Lung (tissue), 12 donors: ENCODE measurements around the gene POLE4. TPM values are rescaled to one million over a fixed set of nuclear protein-coding genes. Genes with fewer than 3 reads are reported as not detected.

ENCODE experiments used
- ATAC-seq: fragments of 200-7000 bp; cut with Tn5 transposase; one replicate; pipeline ENCODE4 v1.9.1; 2020; ENCODE audit warnings: moderate number of reproducible peaks; ENCODE audit not compliant: insufficient read depth, low FRiP score
- DNase-seq, 3 donors: peaks; one replicate each; pipeline ENCODE4 v3.0.0-alpha.2; 2013 to 2017
- H3K27ac ChIP-seq, 2 donors: one replicate each; pipeline ENCODE4 v1.5.1; 2013; ENCODE audit warnings: mild to moderate bottlenecking in 2 of 2, moderate library complexity in 2 of 2, control low read depth in 1 of 2, inconsistent platforms in 1 of 2, low read depth in 1 of 2, low read length in 1 of 2
- H3K27me3 ChIP-seq, 3 donors: one replicate each; pipeline ENCODE4 v1.5.1; 2013; ENCODE audit warnings: low read length in 2 of 3; ENCODE audit not compliant: control insufficient read depth in 3 of 3, insufficient read depth in 3 of 3
- H3K36me3 ChIP-seq, 4 donors: one replicate each; pipeline ENCODE4 v1.5.1; 2013; ENCODE audit warnings: low read length in 4 of 4, mild to moderate bottlenecking in 1 of 4, moderate library complexity in 1 of 4; ENCODE audit not compliant: control insufficient read depth in 4 of 4, insufficient read depth in 4 of 4
- H3K4me1 ChIP-seq, 5 donors: one replicate each; pipeline ENCODE4 v1.5.1; 2013; ENCODE audit warnings: low read length in 5 of 5, mild to moderate bottlenecking in 2 of 5, moderate library complexity in 1 of 5; ENCODE audit not compliant: control insufficient read depth in 5 of 5, insufficient read depth in 5 of 5
- H3K4me3 ChIP-seq: one replicate; pipeline ENCODE4 v1.5.1; 2013; ENCODE audit warnings: mild to moderate bottlenecking, control low read depth, moderate library complexity
- H3K9ac ChIP-seq, 2 donors: one replicate each; pipeline ENCODE4 v1.5.1; 2013; ENCODE audit warnings: low read length in 2 of 2, control low read depth in 1 of 2; ENCODE audit not compliant: insufficient read depth in 1 of 2
- H3K9me3 ChIP-seq, 4 donors: one replicate each; pipeline ENCODE4 v1.5.1; 2013; ENCODE audit warnings: low read length in 3 of 4, mild to moderate bottlenecking in 1 of 4, moderate library complexity in 1 of 4; ENCODE audit not compliant: control insufficient read depth in 4 of 4, insufficient read depth in 3 of 4
- WGBS, 2 donors: extraction: QIAGEN DNeasy Blood & Tissue Kit; methylation state at CpG; one replicate each; pipeline ENCODE4 v1.1.7; 2013; 5-methylcytosine and 5-hydroxymethylcytosine counted together
- polyA plus RNA-seq, 2 donors: library from polyadenylated mRNA; stranded (reverse); fragments of 200-250 nt; gene quantifications; one replicate each; pipeline ENCODE4 v1.2.1, GENCODE V29; 2013
- total RNA-seq, 2 donors: library from RNA; depleted of rRNA in 1 of 2; stranded (reverse); fragments of >200 nt in 1 of 2; gene quantifications; one replicate each; pipeline ENCODE4 v1.2.1, GENCODE V29; 2014 to 2021
- TF ChIP-seq, protein P1 (sequence below): IDR thresholded peaks from 2 replicates; pipeline ENCODE4 v1.5.1; 2012; ENCODE audit warnings: mild to moderate bottlenecking; ENCODE audit errors: control extremely low read depth, extremely low read depth
- donor health status: control.
- donor health status: control.
- donor health status: Bipolar disorder and iron deficiency.
- donor health status: healthy.
- donor health status: DM: yes; HTN: yes; CAD: no.

POLE4 gene
- total and polyA plus RNA-seq, 4 donors, result 18.7 to 87.9 (median 57.6) TPM

DNA sequence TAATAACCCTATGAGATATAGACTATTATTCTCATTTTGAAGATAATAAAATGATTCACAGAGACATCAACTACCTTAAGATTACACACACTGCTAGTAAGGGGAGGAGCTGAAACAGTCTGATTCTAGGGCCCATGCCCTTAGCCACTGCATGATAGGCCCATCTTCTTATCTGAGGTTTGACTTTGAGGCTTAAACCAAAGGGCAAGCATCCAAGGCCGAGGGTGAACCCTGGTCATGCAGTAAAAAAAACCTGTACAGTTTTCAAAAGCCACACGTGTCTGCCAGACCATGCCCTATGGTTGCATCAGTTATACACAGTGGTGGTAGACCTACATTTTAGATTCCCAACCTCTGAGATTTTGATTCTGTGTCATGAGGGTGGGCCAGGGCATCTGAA, 44.8 kb downstream of the POLE4 start:
- 79 to 87% methylated on average over 2 of the region's 2 CpGs for WGBS, 2 donors
- H3K4me1 ChIP-seq, result no peaks in the 10 kb centered on the region
- no peak overlapping the region for H3K9ac ChIP-seq
- no peak overlapping the region for H3K4me3 ChIP-seq
- TF ChIP-seq, protein P1, sequence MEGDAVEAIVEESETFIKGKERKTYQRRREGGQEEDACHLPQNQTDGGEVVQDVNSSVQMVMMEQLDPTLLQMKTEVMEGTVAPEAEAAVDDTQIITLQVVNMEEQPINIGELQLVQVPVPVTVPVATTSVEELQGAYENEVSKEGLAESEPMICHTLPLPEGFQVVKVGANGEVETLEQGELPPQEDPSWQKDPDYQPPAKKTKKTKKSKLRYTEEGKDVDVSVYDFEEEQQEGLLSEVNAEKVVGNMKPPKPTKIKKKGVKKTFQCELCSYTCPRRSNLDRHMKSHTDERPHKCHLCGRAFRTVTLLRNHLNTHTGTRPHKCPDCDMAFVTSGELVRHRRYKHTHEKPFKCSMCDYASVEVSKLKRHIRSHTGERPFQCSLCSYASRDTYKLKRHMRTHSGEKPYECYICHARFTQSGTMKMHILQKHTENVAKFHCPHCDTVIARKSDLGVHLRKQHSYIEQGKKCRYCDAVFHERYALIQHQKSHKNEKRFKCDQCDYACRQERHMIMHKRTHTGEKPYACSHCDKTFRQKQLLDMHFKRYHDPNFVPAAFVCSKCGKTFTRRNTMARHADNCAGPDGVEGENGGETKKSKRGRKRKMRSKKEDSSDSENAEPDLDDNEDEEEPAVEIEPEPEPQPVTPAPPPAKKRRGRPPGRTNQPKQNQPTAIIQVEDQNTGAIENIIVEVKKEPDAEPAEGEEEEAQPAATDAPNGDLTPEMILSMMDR, result no peak
- ATAC-seq (no peak), DNase-seq (no peak)
- H3K9me3 ChIP-seq, result peaks cover 0 to 4% (median 0%) of the 10 kb centered on the region in 4 donors
- H3K27ac ChIP-seq, result no peak overlapping the region
- H3K27me3 ChIP-seq, result no peaks in the 10 kb centered on the region
- H3K36me3 ChIP-seq, result no peaks in the 10 kb centered on the region

DNA sequence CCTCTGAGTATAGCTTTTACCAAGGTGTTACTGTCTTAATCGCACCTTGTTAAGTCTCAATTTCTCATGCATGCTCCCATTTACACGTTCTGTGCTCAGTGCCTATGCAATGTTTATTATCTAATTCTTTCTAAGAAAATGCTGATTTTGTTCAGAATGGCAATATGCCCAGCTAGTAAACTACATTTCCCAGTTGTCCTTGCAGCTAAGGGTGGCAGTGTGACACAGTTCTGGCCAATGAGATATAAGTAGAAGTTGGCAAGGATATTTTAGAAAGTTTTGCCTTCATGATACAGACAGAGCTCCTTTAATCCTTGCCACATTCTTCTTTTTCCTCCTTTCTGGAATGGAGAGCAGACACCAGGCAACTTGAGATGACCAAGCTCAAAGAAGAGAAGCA, 45.3 kb downstream of the POLE4 start:
- no peak overlapping the region for H3K4me3 ChIP-seq
- no peak overlapping the region for H3K27ac ChIP-seq
- ATAC-seq, result no peak
- WGBS, 2 donors, result 79 to 85% methylated on average over 2 of the region's 2 CpGs
- no peaks in the 10 kb centered on the region for H3K36me3 ChIP-seq
- no peaks in the 10 kb centered on the region for H3K27me3 ChIP-seq
- peaks cover 0 to 2% (median 0%) of the 10 kb centered on the region in 4 donors for H3K9me3 ChIP-seq
- TF ChIP-seq, protein P1, result no peak
- no peak overlapping the region for H3K9ac ChIP-seq
- H3K4me1 ChIP-seq, result no peaks in the 10 kb centered on the region
- peak in 1 of 3 donors; percentile 18 for DNase-seq

DNA sequence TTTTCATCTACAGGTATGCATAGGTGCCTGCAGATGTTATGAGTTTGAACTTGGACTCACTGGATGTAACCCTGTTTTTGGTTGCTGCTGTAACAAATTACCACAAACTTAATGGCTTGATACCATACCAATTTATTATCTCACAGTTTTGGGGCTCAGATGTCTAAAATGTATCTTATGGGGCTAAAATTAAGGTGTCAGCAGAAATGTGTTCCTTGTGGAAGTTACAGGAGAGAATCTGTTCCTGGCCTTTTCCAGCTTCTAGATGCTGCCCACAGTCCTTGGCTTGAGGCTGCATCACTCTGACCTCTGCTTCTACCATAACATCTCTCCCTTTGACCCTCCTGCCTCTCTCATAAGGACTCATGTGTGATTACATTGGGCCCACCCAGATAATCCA, 47.6 kb downstream of the POLE4 start:
- H3K4me3 ChIP-seq, result no peak overlapping the region
- H3K27ac ChIP-seq, result no peak overlapping the region
- no peaks in the 10 kb centered on the region for H3K27me3 ChIP-seq
- ATAC-seq, result no peak
- no peak overlapping the region for H3K9ac ChIP-seq
- no peaks in the 10 kb centered on the region for H3K4me1 ChIP-seq
- TF ChIP-seq, protein P1, result no peak
- H3K9me3 ChIP-seq, result no peaks in the 10 kb centered on the region
- DNase-seq, result no peak
- no peaks in the 10 kb centered on the region for H3K36me3 ChIP-seq

DNA sequence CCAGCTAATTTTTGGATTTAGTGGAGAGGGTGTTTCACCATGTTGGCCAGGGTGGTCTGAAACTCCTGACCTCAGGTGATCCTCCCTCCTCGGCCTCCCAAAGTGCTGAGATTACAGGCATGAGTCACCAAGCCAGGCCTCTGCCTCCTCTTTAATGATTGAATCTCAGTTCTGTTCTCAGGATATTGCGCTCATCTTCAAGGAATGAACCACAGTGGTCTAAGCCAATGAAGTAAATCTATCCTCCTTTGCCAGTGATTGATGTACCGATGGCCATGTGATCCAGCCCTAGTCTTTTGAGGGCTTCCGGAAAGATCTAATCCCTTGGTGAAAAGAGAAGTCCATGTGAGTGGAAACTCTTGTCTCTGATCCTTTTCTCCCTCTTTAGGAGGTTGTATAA, 48.6 kb downstream of the POLE4 start:
- ATAC-seq (no peak), DNase-seq (no peak)
- Histone ChIP-seq H3K27me3 (no peaks in the 10 kb centered on the region), H3K36me3 (no peaks in the 10 kb centered on the region), H3K27ac (no peak overlapping the region), H3K4me1 (no peaks in the 10 kb centered on the region), H3K4me3 (no peak overlapping the region), H3K9ac (no peak overlapping the region), H3K9me3 (no peaks in the 10 kb centered on the region)
- TF ChIP-seq, protein P1, result no peak
- 98 to 99% methylated on average over 4 of the region's 4 CpGs for WGBS, 2 donors
